ENCODE data around the gene CATSPERZ.

DNA sequence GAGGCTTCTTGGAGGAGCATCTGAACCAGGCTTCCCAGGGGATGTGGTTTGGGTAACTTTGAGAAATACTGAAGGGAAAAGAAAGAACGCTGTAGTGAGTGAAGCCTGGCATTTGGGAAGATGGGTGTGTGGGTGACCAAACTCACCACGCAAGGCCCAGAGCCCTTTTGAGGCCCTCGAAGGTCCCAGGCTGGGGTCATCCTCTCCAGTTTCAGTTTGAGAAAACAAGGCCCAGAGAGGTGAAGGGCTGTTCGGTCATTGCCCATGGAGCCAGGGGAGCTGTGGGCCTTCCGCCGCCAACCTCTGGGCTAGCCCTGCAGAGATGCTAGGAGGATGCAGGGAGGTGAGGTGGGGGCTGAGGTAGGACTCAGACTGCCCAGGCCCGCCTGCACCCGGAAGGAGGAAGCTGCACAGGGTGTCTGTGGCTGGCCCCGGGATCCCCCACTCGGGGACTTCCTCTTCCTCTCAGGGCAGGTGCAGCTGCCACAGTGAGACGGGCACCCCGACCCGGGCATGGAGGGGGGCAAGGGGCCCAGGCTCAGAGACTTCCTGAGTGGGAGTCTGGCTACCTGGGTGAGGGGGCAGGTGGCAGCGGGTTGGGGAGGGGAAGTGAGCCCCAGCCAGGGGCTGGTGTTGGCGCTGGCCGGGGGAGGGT, 39.7 kb downstream of the CATSPERZ start, which contains the start of gene CCDC88B:
- no peak for TF ChIP-seq EZH2 (IDR thresholded peaks at IDR 0.05; ENCODE audit: insufficient read depth, poor library complexity, severe bottlenecking)
- no peak for TF ChIP-seq EZH2phosphoT487 (IDR thresholded peaks at IDR 0.05; ENCODE audit: insufficient read depth, low read depth)
